Omental fat pad (tissue), 4 donors: ENCODE measurements around the gene TTLL5. TPM values are rescaled to one million over a fixed set of nuclear protein-coding genes. Genes with fewer than 3 reads are reported as not detected.

Source experiments
- ATAC-seq: fragments of 150-250 bp; one replicate; pipeline ENCODE4 v1.9.1; 2016; ENCODE audit warnings: mild to moderate bottlenecking, moderate library complexity; ENCODE audit not compliant: low FRiP score
- DNase-seq: peaks from one replicate; pipeline ENCODE4 v3.0.0-alpha.2; 2019; ENCODE audit warnings: low spot score
- CTCF ChIP-seq, 3 donors: fragments of 450-650 bp; IDR thresholded peaks; one replicate each; pipeline ENCODE4 v1.5.1; 2016 to 2017; ENCODE audit warnings: antibody characterized with exemption in 3 of 3, mild to moderate bottlenecking in 3 of 3, moderate library complexity in 2 of 3
- total RNA-seq, 4 donors: library from RNA; depleted of rRNA; stranded (reverse); fragments of >200 nt; gene quantifications; one replicate each; pipeline ENCODE4 v1.1.0, GENCODE V29; 2016

Gene TTLL5
- total RNA-seq, 4 donors from 2014 or later = 17.3 to 28.2 (median 22.2) TPM

- ATAC-seq (no peak), DNase-seq (no peak)
- no peak for TF ChIP-seq CTCF (IDR thresholded peaks at IDR 0.05)
Observed at GRCh38 chr14:75649773-75650172, 11.3 kb upstream of the TTLL5 start.

GRCh38 chr14:75650253-75651058 lies 10.6 kb upstream of the TTLL5 start:
- ATAC-seq (no peak), DNase-seq (no peak)
- no peak for TF ChIP-seq CTCF (IDR thresholded peaks at IDR 0.05)

- no peak for TF ChIP-seq CTCF (IDR thresholded peaks at IDR 0.05)
- no peak for ATAC-seq
- no peak for DNase-seq
Observed at GRCh38 chr14:75653563-75653962, 7.5 kb upstream of the TTLL5 start.

GRCh38 chr14:75654127-75654732 lies 6.8 kb upstream of the TTLL5 start:
- DNase-seq = peak; percentile 66
- peak in 2 of 3 donors; percentile 46 to 62 for TF ChIP-seq CTCF (IDR thresholded peaks at IDR 0.05)
- ATAC-seq = peak; percentile 80

GRCh38 chr14:75655235-75655634 lies 5.8 kb upstream of the TTLL5 start:
- DNase-seq = no peak
- no peak for TF ChIP-seq CTCF (IDR thresholded peaks at IDR 0.05)
- ATAC-seq = peak; percentile 21

- no peak for TF ChIP-seq CTCF (IDR thresholded peaks at IDR 0.05)
- no peak for DNase-seq
- no peak for ATAC-seq
Observed at GRCh38 chr14:75657331-75657730, 3.7 kb upstream of the TTLL5 start.

- ATAC-seq = no peak
- no peak for TF ChIP-seq CTCF (IDR thresholded peaks at IDR 0.05)
- no peak for DNase-seq
Observed at GRCh38 chr14:75658957-75659356, 2.1 kb upstream of the TTLL5 start.
